Activated CD8-positive, alpha-beta memory T cell treated with anti-CD3 and anti-CD28 coated beads for 1 hour (primary cell): ENCODE measurements around the gene EDEM2.
"Not testable (repeated sequence)": the region's sequence is repeated elsewhere in the genome, so short reads cannot be mapped to it uniquely, and the experiment has no call there.

Experiments
- DNase-seq, 2 donors: peaks; one replicate each; pipeline ENCODE4 v3.0.0-alpha.2; 2020; ENCODE audit warnings: low read depth in 1 of 2; ENCODE audit errors: extremely low read depth in 1 of 2

The EDEM2 gene

GRCh38 chr20:35146920-35147574 is at the start of gene EDEM2:
Gene EDEM2 (minus strand): TSS chr20:35147336. CDS start chr20:35147258, 78 bp downstream.
- peak; percentile 86 to 88 for DNase-seq

DNA sequence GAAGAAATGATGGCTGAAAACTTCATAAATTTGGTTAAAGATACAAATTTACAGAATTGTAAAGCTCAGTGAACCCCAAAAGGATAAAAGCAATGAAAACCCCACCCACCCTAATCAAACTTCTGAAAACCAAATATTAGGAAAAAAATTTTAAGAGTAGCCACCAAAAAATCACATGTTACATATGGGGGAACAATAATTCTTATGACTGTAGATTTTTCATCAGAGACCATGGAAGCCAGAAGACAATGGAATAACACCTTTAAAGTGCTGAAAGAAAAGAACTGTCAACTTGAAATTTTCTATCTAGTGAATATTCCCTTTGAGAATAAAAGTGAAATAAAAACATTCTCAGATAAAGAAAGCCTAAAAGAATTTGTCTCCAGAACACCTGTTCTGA is 49.2 kb upstream of the EDEM2 start:
- DNase-seq = no peak

DNA sequence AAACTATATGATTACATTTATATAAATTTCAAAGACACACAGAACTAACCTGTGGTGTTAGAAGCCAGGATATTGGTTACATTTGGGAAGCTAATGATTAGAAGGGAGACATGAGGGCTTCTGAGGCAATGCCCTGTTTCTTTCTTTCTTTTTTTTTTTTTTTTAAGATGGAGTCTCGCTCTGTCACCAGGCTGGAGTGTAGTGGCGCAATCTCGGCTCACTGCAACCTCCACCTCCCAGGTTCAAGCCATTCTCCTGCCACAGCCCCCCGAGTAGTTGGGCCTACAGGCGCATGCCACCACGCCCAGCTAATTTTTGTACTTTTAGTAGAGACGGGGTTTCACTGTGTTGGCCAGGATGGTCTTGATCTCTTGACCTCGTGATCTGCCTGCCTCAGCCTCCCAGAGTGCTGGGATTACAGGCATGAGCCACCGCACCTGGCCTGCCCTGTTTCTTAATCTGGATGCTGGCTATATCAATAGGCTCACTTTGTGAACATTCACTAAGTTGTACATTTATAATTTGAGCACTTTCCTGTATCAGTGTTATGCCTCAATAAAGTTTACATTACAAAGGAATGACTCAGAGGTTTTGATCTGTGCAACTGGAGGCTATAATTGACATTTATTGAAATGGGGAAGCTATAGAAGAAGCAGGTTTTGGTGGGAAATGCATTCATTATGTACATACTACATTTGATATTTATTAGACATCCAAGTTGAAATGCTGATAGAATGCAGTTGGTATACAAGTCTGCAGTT is 46.1 kb upstream of the EDEM2 start:
- not testable (repeated sequence) for DNase-seq

- no peak for DNase-seq
Observed at GRCh38 chr20:35192118-35192872, 45.2 kb upstream of the EDEM2 start.

DNA sequence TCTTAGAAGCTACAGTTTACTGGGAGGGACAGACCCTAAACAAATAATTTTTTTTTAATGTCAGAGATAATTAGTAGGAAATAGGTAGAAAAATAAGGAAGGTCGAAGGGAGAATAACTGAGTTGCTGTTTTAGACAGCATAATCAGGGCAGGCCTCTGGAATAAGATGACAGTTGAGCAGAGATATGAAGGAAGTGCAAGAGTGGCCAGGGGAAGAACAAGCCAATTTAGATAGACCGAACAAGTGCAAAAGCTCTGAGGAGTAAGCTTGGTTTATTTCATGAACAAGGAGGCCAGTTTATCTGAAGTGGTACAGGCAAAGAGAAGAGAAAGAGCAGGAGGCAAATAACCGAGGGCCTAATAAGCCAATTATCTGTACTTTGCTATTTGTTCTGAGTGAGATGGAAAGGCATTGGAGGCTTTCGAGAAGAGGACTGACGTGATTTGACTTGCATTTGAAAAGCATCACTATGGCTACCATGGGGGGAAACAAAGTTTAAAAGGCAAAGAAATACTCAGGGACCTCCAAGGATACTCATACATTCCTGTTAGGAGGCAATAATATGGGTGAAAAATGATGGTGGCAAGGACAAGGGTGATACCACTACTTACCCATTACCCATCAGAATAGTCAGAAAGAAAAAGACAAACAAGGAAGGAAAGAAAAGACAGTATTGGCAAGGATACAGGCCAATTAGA is 44.4 kb upstream of the EDEM2 start:
- DNase-seq = no peak

DNA sequence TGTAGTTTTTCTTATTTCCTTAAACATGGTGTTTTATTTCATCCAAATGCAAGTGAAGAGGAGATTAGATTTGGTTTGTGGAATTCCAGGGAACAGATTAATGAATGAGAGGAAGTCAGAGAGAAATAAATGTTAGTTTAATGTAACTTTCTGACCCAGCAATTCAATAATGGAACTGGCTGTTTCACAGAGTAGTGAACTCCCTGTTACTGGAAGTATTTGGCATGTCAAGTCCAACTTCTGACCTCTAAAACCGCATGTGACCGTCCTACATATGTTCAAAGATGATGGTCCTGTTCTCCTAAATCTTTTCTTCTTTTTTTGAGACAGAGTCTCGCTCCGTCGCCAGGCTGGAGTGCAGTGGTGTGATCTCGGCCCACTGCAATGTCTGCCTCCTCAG is 43.4 kb upstream of the EDEM2 start:
- no peak for DNase-seq

- not testable (repeated sequence) for DNase-seq
Observed at GRCh38 chr20:35189223-35189622, 42.1 kb upstream of the EDEM2 start.

DNA sequence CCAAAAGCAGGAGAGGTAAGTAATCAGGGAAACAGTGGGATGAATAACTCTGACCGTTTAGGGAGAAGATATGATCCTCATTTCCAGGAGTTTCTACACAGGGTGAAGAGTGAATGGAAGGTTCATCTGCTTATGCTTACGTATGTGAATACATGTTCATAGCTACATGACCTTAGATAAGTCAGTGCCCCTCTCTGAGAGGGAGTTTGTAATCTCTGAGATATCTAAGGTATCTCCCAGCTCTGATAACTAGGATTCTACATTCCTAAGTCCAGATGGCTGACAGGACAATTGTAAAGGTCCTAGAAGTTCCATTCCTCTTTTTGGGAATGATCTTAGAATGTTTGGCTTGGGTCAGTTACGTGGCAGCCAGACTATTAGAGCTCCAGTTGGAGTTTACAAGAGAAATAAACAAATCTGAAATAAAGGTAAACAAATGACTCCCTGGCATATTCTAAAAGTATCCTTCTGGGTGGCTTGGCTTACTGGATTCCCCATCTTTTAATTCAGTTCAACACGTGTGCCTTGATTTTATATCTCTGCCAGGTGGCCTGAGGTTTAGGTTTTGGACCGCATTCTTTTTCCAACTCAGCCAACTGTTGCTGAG is 40.6 kb upstream of the EDEM2 start:
- DNase-seq = no peak

GRCh38 chr20:35186691-35187289 is 39.7 kb upstream of the EDEM2 start:
- DNase-seq = not testable (repeated sequence)

DNA sequence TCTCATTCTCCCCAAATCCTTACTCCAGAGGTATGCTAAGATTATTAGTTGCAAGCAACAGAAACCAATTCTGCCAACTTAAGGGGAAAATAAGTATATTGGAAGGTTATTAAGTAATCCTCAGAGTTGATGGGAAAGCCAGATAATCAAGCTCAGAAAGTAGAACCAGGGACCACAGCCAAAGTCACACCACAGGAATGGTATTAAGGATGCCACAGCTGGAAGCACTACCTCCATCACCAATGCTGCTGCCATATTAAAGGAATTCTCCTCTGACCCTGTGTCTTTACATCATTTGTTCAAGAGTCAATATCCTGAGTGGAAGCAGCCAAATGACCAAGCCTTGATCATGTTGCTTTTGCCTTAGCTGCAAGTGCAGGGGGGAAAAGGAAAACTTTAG is 34.6 kb upstream of the EDEM2 start:
- no peak for DNase-seq

- no peak for DNase-seq
Observed at GRCh38 chr20:35180266-35180665, 33.1 kb upstream of the EDEM2 start.

GRCh38 chr20:35179292-35180212 is 32.4 kb upstream of the EDEM2 start:
- DNase-seq = no peak

DNA sequence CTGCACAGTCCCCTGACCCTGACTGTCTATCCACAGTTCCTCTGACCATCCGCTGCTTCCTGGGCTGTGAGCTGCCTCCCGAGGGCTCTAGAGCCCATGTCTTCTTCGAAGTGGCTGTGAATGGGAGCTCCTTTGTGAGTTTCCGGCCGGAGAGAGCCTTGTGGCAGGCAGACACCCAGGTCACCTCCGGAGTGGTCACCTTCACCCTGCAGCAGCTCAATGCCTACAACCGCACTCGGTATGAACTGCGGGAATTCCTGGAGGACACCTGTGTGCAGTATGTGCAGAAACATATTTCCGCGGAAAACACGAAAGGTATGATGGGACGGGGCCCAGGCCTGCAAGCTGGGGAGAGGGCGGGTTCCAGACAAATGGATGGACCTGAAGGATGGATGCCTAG is 29.0 kb upstream of the EDEM2 start:
- DNase-seq = no peak

GRCh38 chr20:35174458-35175216 is 27.5 kb upstream of the EDEM2 start:
- no peak for DNase-seq

GRCh38 chr20:35173576-35174192 is 26.5 kb upstream of the EDEM2 start:
- DNase-seq = no peak

DNA sequence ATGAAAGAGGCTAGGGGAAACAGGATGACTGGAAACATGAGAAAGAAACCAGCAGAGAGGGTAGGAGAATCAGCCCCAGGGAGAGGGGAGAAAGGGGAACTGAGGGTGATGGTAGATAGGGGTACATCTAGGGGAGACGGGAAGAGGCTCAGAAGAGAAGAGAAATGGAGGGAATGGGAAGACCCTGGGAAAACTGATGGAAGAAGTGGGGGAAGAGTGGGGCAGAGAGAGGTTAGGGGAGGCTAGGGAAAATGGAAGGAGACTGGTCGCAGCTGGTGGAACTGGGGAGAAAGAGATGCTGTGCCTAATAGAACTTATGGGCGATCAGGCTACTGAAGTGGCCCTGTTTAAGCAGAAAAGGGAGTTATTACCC is 25.3 kb upstream of the EDEM2 start:
- no peak for DNase-seq

DNA sequence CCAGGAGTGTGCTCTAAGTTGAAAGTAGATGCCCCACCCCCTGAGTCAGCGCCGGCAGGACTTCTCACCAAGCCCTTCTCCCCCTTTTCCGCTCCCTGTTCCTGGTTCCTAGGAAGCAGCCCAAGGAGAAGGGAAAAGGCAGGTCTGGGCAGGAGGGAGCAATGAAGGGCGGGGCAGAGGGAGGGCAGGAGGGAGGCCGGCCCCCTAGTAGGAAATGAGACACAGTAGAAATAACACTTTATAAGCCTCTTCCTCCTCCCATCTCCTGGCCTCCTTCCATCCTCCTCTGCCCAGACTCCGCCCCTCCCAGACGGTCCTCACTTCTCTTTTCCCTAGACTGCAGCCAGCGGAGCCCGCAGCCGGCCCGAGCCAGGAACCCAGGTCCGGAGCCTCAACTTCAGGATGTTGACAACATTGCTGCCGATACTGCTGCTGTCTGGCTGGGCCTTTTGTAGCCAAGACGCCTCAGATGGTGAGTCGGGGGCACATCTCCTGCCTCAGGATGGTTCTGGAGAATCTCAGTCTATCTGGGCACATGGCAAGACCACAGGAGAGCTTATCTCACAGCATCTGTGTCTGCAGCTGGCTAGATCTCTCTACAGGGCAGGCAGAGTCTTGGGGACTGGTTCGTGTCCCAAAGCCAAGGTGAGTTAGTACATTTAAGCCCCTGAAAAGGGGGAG is 24.8 kb upstream of the EDEM2 start, which contains the start of gene PROCR:
TSS of gene PROCR (plus strand) at position 320 of the 681 bp plus-strand sequence. CDS start at position 403, 83 bp downstream.
- DNase-seq = no peak

GRCh38 chr20:35171438-35171752 is 24.3 kb upstream of the EDEM2 start:
- no peak for DNase-seq
